ENCODE results near the gene HOXD1.

Gene HOXD1

DNA sequence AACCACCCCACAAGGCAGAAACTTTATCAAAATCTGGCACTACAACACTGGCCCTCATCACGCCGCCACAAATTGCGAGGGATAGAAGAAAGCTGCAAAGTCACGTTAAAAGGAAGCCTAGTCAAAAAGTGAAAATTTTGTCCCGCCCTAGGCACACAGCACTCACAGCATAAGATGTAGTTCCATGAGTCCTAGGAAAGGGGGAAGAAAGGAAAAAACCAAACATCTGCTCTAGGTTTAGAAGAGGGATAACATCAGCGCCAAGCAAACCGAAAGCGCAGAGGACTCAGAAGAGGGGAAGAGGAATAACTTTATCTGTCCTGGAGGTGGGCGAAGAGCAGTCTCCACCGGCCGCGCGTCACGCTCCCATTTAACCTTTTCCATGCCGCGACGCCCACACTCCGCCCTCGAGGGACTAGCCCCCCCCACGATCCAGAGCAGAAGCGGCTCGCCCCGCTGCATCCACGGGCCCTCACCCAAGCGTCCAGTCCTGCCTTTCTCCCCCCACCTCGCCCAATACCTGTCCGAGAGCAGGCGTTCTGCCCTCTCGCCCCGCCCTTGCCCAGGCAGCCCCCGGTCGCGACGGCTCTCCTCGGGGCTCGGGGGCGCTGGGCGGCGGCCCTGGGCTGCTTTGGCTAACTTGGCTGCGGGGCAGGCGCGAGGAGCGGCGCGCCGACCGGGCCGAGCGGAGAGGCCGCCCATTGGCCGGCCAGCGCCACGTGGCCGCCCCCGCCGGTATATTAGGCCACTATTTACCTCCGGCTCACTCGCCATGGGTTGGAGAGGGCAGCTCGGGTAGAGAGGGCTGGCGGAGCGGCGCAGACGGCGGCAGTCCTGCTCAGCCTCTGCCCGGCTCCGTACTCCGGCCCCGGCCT lies at the start of gene HOXD1:
Gene HOXD1, plus strand, starts transcription at position 770 of the 875 bp plus-strand sequence. CDS start 134 bp downstream, outside the sequence.
- DNase-seq (ENCODE audit: low spot score): no peak

DNA sequence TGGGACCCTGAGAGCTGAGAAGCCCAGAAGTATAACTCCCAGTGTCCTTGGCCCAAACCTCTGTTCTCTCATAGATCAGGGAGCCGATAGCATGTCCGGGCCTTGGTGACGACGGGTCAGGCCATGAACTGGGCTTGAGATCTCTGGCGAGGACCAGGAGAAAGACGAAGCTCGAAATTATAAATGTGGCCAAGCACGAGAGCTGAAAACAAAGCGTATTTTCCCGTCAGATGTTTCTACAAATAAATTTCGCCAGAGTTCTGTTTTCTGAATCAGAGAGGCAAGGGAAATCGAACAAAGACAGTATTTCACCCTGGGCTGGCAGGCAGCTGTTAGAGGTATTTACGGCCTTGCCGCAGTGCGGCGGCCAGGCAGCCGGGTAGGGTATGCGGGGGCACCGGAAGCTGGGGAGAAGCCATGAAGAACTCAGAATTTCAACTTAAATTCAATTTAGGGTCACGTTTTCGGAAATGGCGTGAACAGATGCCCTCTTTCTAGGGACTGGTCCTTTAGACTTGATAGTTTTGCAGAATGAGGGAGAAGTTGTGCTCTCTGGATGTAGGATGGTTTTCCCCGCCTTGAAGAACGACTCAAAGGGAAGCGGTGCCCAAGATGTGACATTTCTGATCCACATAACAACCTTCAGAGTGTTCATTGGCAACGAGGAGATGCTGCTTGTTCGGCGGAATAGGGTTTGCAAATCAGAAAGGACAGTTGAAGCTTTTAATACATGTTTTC lies 49.4 kb upstream of the HOXD1 start:
- DNase-seq (ENCODE audit: low spot score): no peak

DNA sequence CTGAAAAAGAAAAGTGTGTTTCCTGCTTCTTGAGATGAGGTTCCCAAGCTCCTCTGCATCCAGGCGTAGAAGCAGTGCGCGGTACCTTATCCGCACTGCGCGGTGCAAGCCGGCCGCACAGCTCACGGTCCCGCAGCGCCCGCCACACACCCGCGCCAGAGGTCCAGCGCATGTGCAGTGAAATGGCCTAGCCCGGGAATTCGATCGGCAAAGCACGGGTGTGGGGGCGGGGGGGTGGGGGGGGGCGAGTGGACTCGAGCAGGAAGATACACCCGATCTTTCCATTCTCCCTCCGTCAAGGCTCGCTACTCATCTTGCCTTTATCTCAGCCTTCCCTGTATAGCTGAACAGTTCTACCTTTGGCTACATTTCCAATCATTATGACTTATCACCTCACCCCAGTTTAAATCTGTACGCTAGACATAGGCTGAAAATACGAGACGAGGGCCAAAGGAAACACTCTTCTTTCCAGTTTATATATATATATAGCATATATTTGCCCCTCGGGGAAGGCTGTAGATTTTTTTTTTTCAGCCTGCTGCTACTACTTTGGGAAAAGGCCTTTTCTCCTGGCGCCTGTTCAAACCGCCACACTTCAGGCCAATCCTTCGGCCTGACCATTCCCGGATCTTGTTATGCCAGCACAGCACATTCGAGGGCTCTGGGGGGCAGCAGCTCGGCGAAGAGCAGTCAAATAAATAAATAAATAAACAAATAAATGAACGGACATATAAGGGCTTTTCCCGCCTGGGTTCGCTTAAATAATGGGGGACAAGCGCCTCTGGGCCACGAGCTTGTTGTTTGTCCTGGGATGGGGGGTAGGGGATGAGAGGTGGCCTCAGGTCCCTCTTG lies 48.6 kb upstream of the HOXD1 start:
- DNase-seq (ENCODE audit: low spot score): no peak

DNA sequence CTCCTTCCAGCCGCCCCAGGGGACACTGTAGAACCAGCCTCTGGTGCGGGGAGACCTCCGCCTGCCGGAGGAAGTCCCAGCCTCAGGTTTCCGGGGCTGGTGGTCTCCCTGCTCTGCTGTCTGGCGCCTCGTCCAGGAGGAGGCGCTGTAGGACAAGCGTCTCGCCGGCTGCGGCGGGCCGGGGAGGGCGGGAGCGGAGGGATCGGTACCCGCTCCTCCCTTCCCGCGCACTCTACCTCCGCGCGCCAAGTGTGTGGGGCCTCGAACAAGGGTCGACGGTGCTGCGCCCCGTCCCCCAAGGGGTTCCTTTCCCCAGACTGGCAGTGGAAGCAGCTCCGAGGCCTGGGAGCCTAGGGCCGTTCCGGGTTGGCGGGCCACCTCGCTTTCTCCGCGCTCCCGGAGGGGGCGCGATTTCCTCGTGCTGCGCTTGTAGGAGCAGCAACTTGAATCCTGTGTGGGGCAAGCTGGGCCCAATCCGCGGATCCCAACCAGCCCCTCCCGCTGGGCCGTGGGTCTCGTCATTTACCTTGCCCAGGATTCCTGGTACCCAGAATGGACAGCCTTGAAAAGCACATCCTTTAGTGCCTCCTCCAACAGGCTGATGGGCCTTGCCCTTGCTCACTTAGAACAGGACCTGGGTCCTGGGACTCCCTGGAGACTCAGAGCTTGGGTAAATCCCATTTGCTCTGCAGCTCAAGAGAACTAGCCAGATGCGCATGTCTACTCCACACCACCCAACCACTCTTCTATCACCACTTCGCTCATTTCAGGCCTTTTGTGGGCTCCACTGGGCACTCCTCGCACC lies 47.8 kb upstream of the HOXD1 start:
- peak; percentile 46 for DNase-seq (ENCODE audit: low spot score)

DNA sequence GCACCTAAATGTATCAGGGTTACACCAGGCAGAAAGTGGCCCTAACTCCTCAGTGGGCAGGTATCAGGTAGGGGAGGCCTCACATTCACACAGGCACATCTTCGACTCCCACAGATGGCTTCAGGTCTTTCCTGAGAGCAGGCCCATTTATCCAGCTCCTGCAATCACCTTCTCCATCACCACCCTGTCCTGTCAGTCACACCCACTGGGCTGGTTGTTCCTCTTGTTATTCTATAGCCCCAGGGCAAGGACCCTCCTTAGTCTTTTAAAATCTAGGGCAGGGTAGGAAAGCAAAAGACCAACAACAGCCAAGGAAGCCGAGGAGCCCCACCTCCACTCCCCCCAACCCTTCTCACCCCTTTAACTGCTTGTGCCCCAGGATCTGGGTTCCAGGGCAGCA lies 46.2 kb upstream of the HOXD1 start:
- no peak for DNase-seq (ENCODE audit: low spot score)

DNA sequence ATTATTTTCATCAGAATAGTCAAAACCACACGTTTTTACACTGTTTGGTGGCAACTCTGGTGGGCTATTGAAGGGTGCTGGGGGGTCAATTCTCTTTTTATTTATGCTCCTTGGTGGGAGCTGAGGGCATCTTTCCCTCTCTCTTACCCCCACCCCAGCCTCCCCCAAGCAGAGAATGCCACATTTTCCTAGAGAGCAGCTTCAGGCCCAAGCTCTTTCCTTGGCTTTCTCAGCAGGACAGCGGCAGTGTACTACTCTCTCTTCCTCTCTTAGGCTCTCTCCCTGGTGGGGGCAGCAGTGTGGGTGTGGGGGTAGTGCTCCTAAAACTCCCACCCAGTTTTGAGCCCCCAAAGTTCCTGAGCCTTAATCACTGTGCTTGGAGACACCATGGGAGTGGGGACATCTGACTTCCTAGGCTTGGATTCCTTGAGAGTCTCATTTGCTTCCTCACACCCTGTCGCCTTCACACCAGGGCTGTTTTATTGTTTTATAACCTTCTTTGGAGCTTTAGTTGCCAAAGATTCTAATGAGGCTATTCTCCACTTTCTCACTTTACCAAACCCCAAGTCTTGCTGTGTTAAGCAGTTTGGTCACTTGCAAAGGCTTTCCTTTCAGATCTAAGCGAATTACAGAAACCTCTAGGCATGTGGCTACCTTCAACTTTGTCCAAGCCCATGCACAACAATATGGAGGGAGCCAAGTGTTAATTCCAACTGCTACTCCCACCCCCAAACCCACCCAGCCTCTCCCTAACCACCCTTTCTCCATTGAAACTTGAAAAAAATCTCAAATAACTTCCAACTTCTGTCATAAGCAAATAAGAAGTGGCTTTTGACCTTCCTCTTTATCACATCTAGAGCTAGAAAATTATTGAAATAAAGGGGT lies 43.1 kb upstream of the HOXD1 start:
- DNase-seq (ENCODE audit: low spot score): no peak

DNA sequence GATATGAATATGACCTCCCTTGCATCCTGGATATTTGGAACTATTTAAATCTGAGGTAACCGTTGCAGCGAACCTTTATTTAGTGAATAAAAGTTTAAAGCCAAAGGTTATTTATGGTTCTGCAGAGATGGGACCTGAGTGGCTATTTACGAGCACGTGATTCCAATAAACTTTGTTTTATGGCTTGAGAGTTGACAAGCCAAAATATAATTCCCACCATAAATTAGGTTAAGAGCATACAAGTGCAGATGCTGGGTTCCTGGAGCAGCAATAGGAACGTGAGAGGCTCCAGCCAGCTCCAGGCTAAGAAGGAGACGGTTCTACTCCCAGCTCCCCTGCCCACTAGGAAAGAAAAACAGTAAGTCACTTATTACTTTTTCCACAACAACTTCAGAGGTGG lies 42.4 kb upstream of the HOXD1 start:
- DNase-seq (ENCODE audit: low spot score): no peak

DNA sequence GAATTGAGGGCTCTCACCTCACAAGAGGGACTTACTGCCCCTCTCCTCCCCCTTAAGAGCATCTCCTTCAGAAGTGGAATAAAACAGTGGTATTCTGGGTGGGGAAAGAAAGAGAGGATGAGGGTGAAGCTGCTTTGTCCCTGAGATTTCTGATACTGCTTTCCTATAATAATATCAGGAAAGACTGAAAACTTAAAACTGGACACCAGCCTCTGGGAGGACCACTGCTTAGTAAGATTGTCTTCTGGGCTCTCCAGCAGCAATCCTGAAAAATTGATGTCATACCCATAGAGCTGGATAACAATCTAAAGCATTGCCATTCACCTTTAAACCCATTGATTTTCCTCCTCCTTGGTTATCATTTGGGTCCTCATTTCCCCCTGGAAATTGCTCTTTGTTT lies 41.8 kb upstream of the HOXD1 start:
- DNase-seq (ENCODE audit: low spot score): no peak

DNA sequence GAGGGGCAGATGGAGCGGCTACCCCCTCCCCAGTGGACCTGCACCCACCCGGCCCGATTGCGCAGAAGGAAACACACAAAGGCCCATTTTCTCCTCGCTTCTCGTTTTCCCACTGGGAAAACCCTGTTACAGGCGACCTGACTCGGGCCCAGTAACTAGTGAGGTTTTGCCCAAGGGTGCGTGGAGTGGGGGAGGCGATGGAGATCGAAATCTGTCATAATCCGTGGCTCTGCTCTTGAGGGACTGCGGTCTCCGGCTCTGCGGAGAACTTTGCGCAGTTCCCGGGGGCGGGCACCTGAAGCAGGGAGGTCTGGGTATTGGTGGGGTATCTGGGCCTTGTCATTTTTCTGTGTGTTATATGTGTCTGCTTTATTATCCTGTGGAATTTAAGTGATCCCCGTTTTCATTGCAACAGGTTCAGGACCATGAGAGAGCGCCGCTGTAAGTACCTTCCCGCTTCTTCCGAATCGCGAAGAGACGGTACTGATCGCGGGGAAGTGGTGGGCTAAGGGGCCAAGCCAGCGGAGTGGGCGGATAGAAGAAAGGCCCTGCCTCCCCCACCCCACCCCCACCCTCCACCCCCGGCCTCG lies 41.2 kb upstream of the HOXD1 start:
- DNase-seq (ENCODE audit: low spot score): no peak

DNA sequence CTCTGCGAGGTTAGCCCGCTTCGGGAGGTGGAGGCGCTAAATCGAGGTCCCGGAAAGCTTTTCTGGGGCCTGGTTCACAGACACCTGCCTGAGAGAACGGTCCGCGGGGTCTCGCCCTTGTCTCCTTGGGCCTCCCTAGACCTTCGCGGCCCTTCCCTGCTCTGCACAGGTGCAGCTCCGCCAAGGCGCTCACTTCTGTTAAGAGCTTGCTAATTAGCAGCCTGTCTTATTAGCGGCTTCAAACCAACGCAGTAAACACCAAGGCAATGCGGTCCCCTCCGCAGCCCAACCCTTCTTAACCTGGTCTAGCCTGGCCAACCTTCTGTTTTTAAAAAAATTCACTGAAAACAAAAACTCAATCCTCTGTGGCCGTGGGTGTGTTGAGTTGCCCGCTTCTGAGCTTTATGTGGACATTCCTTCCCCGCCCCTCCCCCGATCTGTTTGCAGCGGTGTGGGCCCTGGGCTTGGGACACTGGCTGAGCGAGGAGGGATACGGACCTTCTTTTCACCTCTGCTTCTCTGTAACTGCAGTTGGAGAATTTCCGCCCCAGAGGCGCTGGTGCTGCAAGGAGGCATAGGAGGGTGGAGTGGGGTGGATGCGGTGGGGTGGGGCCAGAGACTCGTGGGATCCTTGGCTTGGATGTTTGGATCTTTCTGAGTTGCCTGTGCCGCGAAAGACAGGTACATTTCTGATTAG lies 40.5 kb upstream of the HOXD1 start:
- DNase-seq (ENCODE audit: low spot score): no peak

DNA sequence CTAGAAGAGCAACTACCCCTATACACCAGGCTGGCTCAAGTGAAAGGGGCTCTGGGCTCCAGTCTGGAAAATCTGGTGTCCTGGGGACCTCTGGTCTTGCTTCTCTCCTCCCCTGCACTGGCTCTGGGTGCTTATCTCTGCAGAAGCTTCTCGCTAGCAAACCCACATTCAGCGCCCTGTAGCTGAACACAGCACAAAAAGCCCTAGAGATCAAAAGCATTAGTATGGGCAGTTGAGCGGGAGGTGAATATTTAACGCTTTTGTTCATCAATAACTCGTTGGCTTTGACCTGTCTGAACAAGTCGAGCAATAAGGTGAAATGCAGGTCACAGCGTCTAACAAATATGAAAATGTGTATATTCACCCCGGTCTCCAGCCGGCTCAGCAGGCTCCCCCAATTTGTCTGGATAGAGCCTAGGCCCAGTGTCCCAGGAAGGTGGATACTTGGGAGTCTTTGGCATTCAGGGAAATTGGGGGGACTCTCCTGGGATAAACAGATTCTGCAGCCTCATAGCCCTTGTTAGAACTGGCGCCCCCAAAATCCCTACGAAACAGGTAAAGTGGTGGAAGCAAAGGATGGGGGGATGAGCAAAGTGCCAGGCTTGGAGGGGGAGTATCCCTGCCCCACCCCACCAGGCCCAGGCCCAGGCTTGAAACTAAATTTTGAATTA lies 39.6 kb upstream of the HOXD1 start:
- no peak for DNase-seq (ENCODE audit: low spot score)

DNA sequence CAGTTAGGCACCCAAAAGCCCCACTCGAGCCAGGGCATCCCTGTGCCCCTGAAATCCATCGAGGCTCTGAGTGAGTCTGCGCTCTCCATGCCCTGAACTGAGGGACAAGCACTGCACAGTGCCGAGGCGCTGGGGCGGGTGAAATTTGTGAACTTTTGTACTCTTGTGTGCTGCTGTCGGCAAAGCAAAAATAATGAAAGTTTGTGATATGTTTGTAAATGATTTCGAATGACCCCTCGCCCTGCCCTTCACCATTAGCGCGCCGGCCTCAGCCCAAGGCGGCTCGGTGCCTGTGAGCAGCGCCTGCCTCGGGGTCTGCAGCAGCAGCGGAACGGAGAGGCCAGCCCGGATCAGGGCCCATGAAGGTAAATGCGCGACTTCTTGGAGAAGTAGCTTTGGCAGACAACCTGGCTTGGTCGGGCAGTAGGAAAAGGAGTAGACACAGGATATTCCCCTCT lies 39.0 kb upstream of the HOXD1 start:
- no peak for DNase-seq (ENCODE audit: low spot score)

DNA sequence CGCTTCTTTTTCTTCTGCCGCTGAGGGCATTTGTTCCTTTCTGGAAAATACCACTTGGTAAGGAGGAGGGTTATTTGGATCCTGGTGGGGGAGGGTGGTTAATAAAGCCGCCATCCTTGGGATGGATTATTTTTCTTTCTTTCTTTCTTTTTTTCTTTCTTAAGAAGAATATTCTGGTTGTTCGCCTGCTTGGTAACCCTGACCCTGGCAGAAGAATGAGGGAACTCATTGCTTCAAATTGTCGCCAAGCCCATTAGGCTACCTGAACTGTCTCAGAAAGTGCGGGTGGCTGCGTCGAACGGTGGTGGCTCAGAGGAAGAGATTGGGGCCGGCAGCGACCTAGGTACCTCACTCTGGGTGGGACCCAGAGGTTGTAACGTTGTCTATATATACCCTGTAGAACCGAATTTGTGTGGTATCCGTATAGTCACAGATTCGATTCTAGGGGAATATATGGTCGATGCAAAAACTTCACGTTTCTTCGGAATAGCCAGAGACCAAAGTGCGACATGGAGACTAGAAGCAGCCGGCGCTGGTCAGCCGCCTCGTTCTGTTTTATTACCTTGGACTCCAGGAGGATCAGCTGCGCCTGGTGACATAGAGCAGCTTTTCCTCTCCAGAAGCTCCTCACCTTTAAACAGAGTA lies 38.4 kb upstream of the HOXD1 start:
- no peak for DNase-seq (ENCODE audit: low spot score)

DNA sequence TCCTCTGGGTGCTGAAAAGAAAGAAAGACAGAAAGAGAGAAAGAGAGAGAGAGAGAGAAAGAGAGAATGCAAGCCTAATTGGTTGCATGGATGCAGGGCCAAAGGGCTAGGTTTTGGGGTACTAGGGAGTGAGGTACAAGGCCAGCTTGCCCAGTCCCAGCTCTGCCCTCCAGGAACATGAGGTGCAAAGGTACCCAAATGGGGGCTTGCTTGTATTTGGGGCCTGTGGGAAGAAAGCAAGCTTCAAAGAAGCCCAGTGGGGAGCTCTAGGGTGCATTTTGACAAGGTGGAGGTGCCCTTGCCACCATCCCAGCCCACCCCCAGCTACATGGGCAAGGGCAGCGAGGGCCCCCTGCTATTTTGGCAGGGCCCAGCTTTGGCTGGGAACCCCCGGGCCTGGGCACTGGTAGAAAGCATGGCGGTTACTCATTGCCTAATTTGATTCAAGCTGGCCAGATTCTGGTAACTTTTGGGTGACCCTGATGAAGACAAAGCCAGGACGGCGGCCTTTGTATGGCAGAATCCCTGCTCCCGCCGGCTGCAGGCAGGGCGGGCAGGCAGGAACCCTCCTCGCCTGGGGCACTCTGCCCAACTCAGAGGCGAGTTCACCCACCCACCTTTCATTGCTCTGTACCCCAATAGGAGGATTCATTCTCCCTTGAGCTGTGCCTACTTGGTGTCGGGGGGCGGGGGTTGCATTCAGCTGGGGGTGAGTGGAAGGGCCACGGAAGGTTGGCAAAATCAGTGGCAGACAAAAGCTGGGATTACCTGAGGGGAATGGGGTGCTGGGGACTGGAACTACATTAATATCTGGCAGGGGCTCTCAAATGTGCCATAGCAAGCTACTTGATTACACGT lies 37.7 kb upstream of the HOXD1 start:
- DNase-seq (ENCODE audit: low spot score): no peak

DNA sequence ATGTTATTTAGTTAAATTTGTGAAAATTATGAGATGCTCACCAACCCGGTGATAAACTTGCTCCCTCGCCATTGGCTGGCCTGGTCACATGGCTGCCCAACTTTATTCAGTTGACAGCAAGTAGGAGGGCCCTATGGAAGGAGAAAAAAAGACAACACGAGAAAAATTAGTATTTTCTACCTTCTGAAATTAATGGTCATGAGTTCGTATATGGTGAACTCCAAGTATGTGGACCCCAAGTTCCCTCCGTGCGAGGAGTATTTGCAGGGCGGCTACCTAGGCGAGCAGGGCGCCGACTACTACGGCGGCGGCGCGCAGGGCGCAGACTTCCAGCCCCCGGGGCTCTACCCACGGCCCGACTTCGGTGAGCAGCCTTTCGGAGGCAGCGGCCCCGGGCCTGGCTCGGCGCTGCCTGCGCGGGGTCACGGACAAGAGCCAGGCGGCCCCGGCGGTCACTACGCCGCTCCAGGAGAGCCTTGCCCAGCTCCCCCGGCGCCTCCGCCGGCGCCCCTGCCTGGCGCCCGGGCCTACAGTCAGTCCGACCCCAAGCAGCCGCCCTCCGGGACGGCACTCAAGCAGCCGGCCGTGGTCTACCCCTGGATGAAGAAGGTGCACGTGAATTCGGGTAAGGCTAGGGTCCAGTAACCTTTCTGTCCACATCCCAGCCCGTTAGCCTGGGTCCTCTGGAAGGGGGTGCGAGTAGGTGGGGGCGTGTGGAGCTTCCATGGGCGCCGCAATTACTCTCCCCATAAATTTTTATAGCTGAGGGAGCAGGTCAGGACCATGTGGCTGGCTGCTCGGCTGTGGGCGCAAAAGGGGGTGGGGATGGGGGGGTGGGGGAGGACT lies 36.8 kb upstream of the HOXD1 start, which contains the start of gene HOXD4:
Gene HOXD4, plus strand, starts transcription at position 109 of the 846 bp plus-strand sequence. Its CDS starts 84 bp downstream, at position 193.
- no peak for DNase-seq (ENCODE audit: low spot score)
